Osteoblast (primary cell): ENCODE measurements around the gene TBCD. TPM values are rescaled to one million over a fixed set of nuclear protein-coding genes. Genes with fewer than 3 reads are reported as not detected.
"Not testable (repeated sequence)": the region's sequence is repeated elsewhere in the genome, so short reads cannot be mapped to it uniquely, and the experiment has no call there.

Experiments used
- DNase-seq: peaks from one replicate; pipeline ENCODE4 v3.0.0; 2011; ENCODE audit warnings: low spot score, mixed read lengths; ENCODE audit not compliant: insufficient read length; ENCODE audit errors: missing footprints
- H2AFZ ChIP-seq: 2 replicates; pipeline ENCODE4 v1.6.0; 2011; ENCODE audit warnings: mild to moderate bottlenecking, low read length
- H3K27ac ChIP-seq: 2 replicates; pipeline ENCODE4 v1.5.1; 2011; ENCODE audit warnings: mild to moderate bottlenecking, low read depth, low read length, moderate library complexity
- H3K27me3 ChIP-seq: 2 replicates; pipeline ENCODE4 v1.6.0; 2012; ENCODE audit warnings: mild to moderate bottlenecking, control low read depth, inconsistent platforms, low read length, moderate library complexity; ENCODE audit not compliant: insufficient read depth
- H3K36me3 ChIP-seq: 2 replicates; pipeline ENCODE4 v1.5.1; 2011; ENCODE audit warnings: mild to moderate bottlenecking, low read length, control low read depth, moderate library complexity; ENCODE audit not compliant: insufficient read depth
- H3K4me1 ChIP-seq: 2 replicates; pipeline ENCODE4 v1.5.1; 2011; ENCODE audit warnings: mild to moderate bottlenecking, low read length, control low read depth, moderate library complexity; ENCODE audit not compliant: insufficient read depth
- H3K4me2 ChIP-seq: 2 replicates; pipeline ENCODE4 v1.6.0; 2011; ENCODE audit warnings: mild to moderate bottlenecking, low read length; ENCODE audit not compliant: insufficient read depth
- H3K4me3 ChIP-seq: fragments of 200-600 bp; sonication (generic); 3 replicates; pipeline ENCODE4 v1.5.1; 2012; ENCODE audit warnings: mild to moderate bottlenecking, low read length, inconsistent platforms; ENCODE audit not compliant: insufficient read depth
- H3K79me2 ChIP-seq: 2 replicates; pipeline ENCODE4 v1.6.0; 2012; ENCODE audit warnings: mild to moderate bottlenecking, low read length, control low read depth, inconsistent platforms; ENCODE audit not compliant: insufficient read depth
- H3K9me3 ChIP-seq: 2 replicates; pipeline ENCODE4 v1.5.1; 2011; ENCODE audit warnings: low read depth, low read length, control low read depth
- H4K20me1 ChIP-seq: 2 replicates; pipeline ENCODE4 v1.6.0; 2012; ENCODE audit warnings: mild to moderate bottlenecking, low read length, control low read depth; ENCODE audit not compliant: insufficient read depth
- CTCF ChIP-seq: IDR thresholded peaks from 2 replicates; pipeline ENCODE4 v1.5.1; 2011; ENCODE audit warnings: mild to moderate bottlenecking, low read depth, low read length, moderate library complexity; ENCODE audit errors: extremely low read depth
- total RNA-seq: library from RNA; depleted of rRNA; stranded (reverse); fragments of >200 nt; gene quantifications from 2 replicates; pipeline ENCODE4 v1.2.3, GENCODE V29; 2012

Gene TBCD
- total RNA-seq, 1 donor, result 29.0 TPM

GRCh38 chr17:82964851-82965341, 213.0 kb downstream of the TBCD start:
- Histone ChIP-seq H2AFZ (no peak overlapping the region), H3K9me3 (no peaks in the 10 kb centered on the region), H3K27ac (no peak overlapping the region), H3K4me1 (peaks cover 16% of the 10 kb centered on the region), H4K20me1 (no peaks in the 10 kb centered on the region), H3K36me3 (no peaks in the 10 kb centered on the region), H3K4me3 (no peak overlapping the region), H3K79me2 (no peaks in the 10 kb centered on the region), H3K27me3 (no peaks in the 10 kb centered on the region), H3K4me2 (no peak overlapping the region)
- no peak for DNase-seq
- no peak for TF ChIP-seq CTCF

GRCh38 chr17:82965371-82965770, 213.5 kb downstream of the TBCD start:
- Histone ChIP-seq H3K27me3 (no peaks in the 10 kb centered on the region), H4K20me1 (no peaks in the 10 kb centered on the region), H3K4me2 (no peak overlapping the region), H3K4me3 (no peak overlapping the region), H3K27ac (no peak overlapping the region), H3K9me3 (no peaks in the 10 kb centered on the region), H3K79me2 (no peaks in the 10 kb centered on the region), H3K4me1 (peaks cover 16% of the 10 kb centered on the region), H2AFZ (no peak overlapping the region), H3K36me3 (no peaks in the 10 kb centered on the region)
- DNase-seq, result no peak
- TF ChIP-seq CTCF, result no peak

GRCh38 chr17:82966415-82966814, 214.6 kb downstream of the TBCD start:
- Histone ChIP-seq H3K36me3 (no peaks in the 10 kb centered on the region), H3K4me3 (no peak overlapping the region), H3K4me1 (peaks cover 16% of the 10 kb centered on the region), H3K79me2 (no peaks in the 10 kb centered on the region), H4K20me1 (no peaks in the 10 kb centered on the region), H2AFZ (no peak overlapping the region), H3K27me3 (no peaks in the 10 kb centered on the region), H3K4me2 (no peak overlapping the region), H3K9me3 (no peaks in the 10 kb centered on the region), H3K27ac (no peak overlapping the region)
- no peak for DNase-seq
- no peak for TF ChIP-seq CTCF

GRCh38 chr17:82967268-82968032, 215.6 kb downstream of the TBCD start:
- Histone ChIP-seq H3K4me2 (no peak overlapping the region), H3K4me1 (peaks cover 12% of the 10 kb centered on the region)
- no peak for DNase-seq

GRCh38 chr17:82968033-82968841, 216.4 kb downstream of the TBCD start:
- DNase-seq, result peak; percentile 79
- H3K27ac ChIP-seq, H3K4me2 ChIP-seq, H3K27me3 ChIP-seq, H3K9me3 ChIP-seq, H3K36me3 ChIP-seq, H2AFZ ChIP-seq, H3K4me1 ChIP-seq, H3K79me2 ChIP-seq, H4K20me1 ChIP-seq, H3K4me3 ChIP-seq: not testable (repeated sequence)

More at GRCh38 chr17:82967268-82968032, 215.6 kb downstream of the TBCD start:
- Histone ChIP-seq H3K27me3 (no peaks in the 10 kb centered on the region), H2AFZ (no peak overlapping the region), H3K9me3 (no peaks in the 10 kb centered on the region), H3K4me3 (no peak overlapping the region), H3K27ac (no peak overlapping the region), H3K79me2 (no peaks in the 10 kb centered on the region), H3K36me3 (no peaks in the 10 kb centered on the region), H4K20me1 (no peaks in the 10 kb centered on the region)
- TF ChIP-seq CTCF, result no peak
